ENCODE results near the gene P2RY10. TPM values are rescaled to one million over a fixed set of nuclear protein-coding genes. Genes with fewer than 3 reads are reported as not detected.
"Not testable (repeated sequence)": the region's sequence is repeated elsewhere in the genome, so short reads cannot be mapped to it uniquely, and the experiment has no call there.

Gene P2RY10
- total RNA-seq, 1 donor = not detected

- Histone ChIP-seq H3K36me3 (ENCODE audit: insufficient read depth, low read length) (no peaks in the 10 kb centered on the region), H3K4me1 (ENCODE audit: insufficient read depth, low read length) (no peaks in the 10 kb centered on the region), H3K9me3 (ENCODE audit: low read depth, low read length) (no peaks in the 10 kb centered on the region), H3K79me2 (ENCODE audit: insufficient read depth, low read length) (no peaks in the 10 kb centered on the region), H3K27me3 (ENCODE audit: insufficient read depth, low read length) (no peaks in the 10 kb centered on the region), H2AFZ (ENCODE audit: low read length) (no peak overlapping the region), H3K27ac (ENCODE audit: low read depth, low read length) (no peak overlapping the region), H3K4me3 (ENCODE audit: insufficient read depth, low read length) (no peak overlapping the region), H4K20me1 (ENCODE audit: insufficient read depth, low read length) (no peaks in the 10 kb centered on the region), H3K4me2 (ENCODE audit: insufficient read depth, low read length) (no peak overlapping the region)
- DNase-seq (ENCODE audit: insufficient read length, low spot score, missing footprints) = no peak
- TF ChIP-seq, protein P1, sequence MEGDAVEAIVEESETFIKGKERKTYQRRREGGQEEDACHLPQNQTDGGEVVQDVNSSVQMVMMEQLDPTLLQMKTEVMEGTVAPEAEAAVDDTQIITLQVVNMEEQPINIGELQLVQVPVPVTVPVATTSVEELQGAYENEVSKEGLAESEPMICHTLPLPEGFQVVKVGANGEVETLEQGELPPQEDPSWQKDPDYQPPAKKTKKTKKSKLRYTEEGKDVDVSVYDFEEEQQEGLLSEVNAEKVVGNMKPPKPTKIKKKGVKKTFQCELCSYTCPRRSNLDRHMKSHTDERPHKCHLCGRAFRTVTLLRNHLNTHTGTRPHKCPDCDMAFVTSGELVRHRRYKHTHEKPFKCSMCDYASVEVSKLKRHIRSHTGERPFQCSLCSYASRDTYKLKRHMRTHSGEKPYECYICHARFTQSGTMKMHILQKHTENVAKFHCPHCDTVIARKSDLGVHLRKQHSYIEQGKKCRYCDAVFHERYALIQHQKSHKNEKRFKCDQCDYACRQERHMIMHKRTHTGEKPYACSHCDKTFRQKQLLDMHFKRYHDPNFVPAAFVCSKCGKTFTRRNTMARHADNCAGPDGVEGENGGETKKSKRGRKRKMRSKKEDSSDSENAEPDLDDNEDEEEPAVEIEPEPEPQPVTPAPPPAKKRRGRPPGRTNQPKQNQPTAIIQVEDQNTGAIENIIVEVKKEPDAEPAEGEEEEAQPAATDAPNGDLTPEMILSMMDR (IDR thresholded peaks at IDR 0.05; ENCODE audit: extremely low read depth, low read depth, low read length) = no peak
Observed at GRCh38 chrX:78964598-78964997, 19.4 kb downstream of the P2RY10 start.

GRCh38 chrX:78979789-78980464, 34.7 kb downstream of the P2RY10 start:
- Histone ChIP-seq H4K20me1 (ENCODE audit: insufficient read depth, low read length) (no peaks in the 10 kb centered on the region), H3K27me3 (ENCODE audit: insufficient read depth, low read length) (no peaks in the 10 kb centered on the region), H3K36me3 (ENCODE audit: insufficient read depth, low read length) (no peaks in the 10 kb centered on the region), H3K4me1 (ENCODE audit: insufficient read depth, low read length) (no peaks in the 10 kb centered on the region), H2AFZ (ENCODE audit: low read length) (no peak overlapping the region), H3K4me2 (ENCODE audit: insufficient read depth, low read length) (no peak overlapping the region), H3K27ac (ENCODE audit: low read depth, low read length) (no peak overlapping the region), H3K4me3 (ENCODE audit: insufficient read depth, low read length) (no peak overlapping the region), H3K9me3 (ENCODE audit: low read depth, low read length) (no peaks in the 10 kb centered on the region), H3K79me2 (ENCODE audit: insufficient read depth, low read length) (no peaks in the 10 kb centered on the region)
- no peak for DNase-seq (ENCODE audit: insufficient read length, low spot score, missing footprints)
- TF ChIP-seq, protein P1 (IDR thresholded peaks at IDR 0.05; ENCODE audit: extremely low read depth, low read depth, low read length) = no peak

GRCh38 chrX:78989349-78989748, 44.2 kb downstream of the P2RY10 start:
- Histone ChIP-seq H2AFZ (ENCODE audit: low read length) (no peak overlapping the region), H3K79me2 (ENCODE audit: insufficient read depth, low read length) (no peaks in the 10 kb centered on the region)
- TF ChIP-seq, protein P1 (IDR thresholded peaks at IDR 0.05; ENCODE audit: extremely low read depth, low read depth, low read length) = no peak

DNA sequence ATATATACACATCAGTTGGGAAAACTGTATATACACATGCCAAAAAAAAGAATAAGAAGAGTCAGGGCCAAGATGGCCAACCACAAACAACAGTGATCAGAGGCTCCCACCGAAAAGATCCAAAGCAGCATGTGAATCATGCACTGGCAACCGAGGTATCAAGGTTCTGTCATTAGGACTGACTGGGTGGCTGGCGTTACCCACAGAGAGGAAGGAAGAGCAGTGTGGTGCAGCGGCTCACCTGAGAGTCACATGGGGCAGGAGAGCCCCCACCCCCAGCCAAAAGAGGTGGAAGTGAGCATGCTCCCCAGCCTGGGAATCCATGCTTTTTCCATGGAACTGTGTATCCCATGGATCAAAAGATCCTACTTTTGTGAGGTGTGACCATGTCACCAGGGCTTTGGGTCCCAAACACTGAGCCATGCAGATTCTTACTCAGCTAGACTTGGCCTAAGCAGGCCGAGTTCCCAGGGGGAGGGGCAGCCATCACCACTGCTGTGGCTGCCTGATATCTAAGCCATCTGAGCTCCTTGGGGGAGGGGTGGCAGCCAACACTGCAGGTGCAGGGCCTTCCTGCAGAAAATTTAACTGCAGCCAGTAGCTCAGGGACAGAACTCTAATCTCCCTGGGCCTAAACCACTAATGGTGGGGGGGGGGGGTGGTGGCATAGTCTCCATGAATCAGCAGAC, 52.8 kb downstream of the P2RY10 start:
- H3K27ac ChIP-seq (ENCODE audit: low read depth, low read length) = no peak overlapping the region
- H3K79me2 ChIP-seq (ENCODE audit: insufficient read depth, low read length) = no peaks in the 10 kb centered on the region
- H2AFZ ChIP-seq (ENCODE audit: low read length) = no peak overlapping the region
- no peaks in the 10 kb centered on the region for H3K4me1 ChIP-seq (ENCODE audit: insufficient read depth, low read length)
- TF ChIP-seq, protein P1 (IDR thresholded peaks at IDR 0.05; ENCODE audit: extremely low read depth, low read depth, low read length) = no peak
- no peaks in the 10 kb centered on the region for H4K20me1 ChIP-seq (ENCODE audit: insufficient read depth, low read length)
- H3K27me3 ChIP-seq (ENCODE audit: insufficient read depth, low read length) = no peaks in the 10 kb centered on the region
- H3K9me3 ChIP-seq (ENCODE audit: low read depth, low read length) = no peaks in the 10 kb centered on the region
- H3K36me3 ChIP-seq (ENCODE audit: insufficient read depth, low read length) = no peaks in the 10 kb centered on the region
- no peak for DNase-seq (ENCODE audit: insufficient read length, low spot score, missing footprints)
- H3K4me3 ChIP-seq (ENCODE audit: insufficient read depth, low read length) = no peak overlapping the region
- H3K4me2 ChIP-seq (ENCODE audit: insufficient read depth, low read length) = no peak overlapping the region

More at GRCh38 chrX:78989349-78989748, 44.2 kb downstream of the P2RY10 start:
- Histone ChIP-seq H3K9me3 (ENCODE audit: low read depth, low read length) (no peaks in the 10 kb centered on the region), H3K4me2 (ENCODE audit: insufficient read depth, low read length) (no peak overlapping the region), H3K4me3 (ENCODE audit: insufficient read depth, low read length) (no peak overlapping the region), H3K36me3 (ENCODE audit: insufficient read depth, low read length) (no peaks in the 10 kb centered on the region), H3K4me1 (ENCODE audit: insufficient read depth, low read length) (no peaks in the 10 kb centered on the region), H3K27me3 (ENCODE audit: insufficient read depth, low read length) (no peaks in the 10 kb centered on the region), H3K27ac (ENCODE audit: low read depth, low read length) (no peak overlapping the region), H4K20me1 (ENCODE audit: insufficient read depth, low read length) (no peaks in the 10 kb centered on the region)
- DNase-seq (ENCODE audit: insufficient read length, low spot score, missing footprints) = no peak

GRCh38 chrX:79007540-79007939, 62.3 kb downstream of the P2RY10 start:
- not testable (repeated sequence) for H3K27me3 ChIP-seq (ENCODE audit: insufficient read depth, low read length); H4K20me1 ChIP-seq (ENCODE audit: insufficient read depth, low read length); DNase-seq (ENCODE audit: insufficient read length, low spot score, missing footprints); H2AFZ ChIP-seq (ENCODE audit: low read length); H3K4me1 ChIP-seq (ENCODE audit: insufficient read depth, low read length); H3K9me3 ChIP-seq (ENCODE audit: low read depth, low read length); H3K79me2 ChIP-seq (ENCODE audit: insufficient read depth, low read length); H3K4me3 ChIP-seq (ENCODE audit: insufficient read depth, low read length); H3K27ac ChIP-seq (ENCODE audit: low read depth, low read length); H3K4me2 ChIP-seq (ENCODE audit: insufficient read depth, low read length); H3K36me3 ChIP-seq (ENCODE audit: insufficient read depth, low read length)
